ENCODE data around the gene SGTB.
"Not testable (repeated sequence)": the region's sequence is repeated elsewhere in the genome, so short reads cannot be mapped to it uniquely, and the experiment has no call there.

The SGTB gene

GRCh38 chr5:65668696-65669095, 53.2 kb downstream of the SGTB start:
- DNase-seq (ENCODE audit: low read depth), result no peak

- DNase-seq (ENCODE audit: low read depth), result no peak
Measured at GRCh38 chr5:65663804-65664521, 57.9 kb downstream of the SGTB start.

- no peak for DNase-seq (ENCODE audit: low read depth)
Measured at GRCh38 chr5:65654713-65655112, 67.2 kb downstream of the SGTB start.

- no peak for DNase-seq (ENCODE audit: low read depth)
Measured at GRCh38 chr5:65651144-65651543, 70.8 kb downstream of the SGTB start.

- DNase-seq (ENCODE audit: low read depth), result no peak
Measured at GRCh38 chr5:65647941-65648340, 74.0 kb downstream of the SGTB start.

- no peak for DNase-seq (ENCODE audit: low read depth)
Measured at GRCh38 chr5:65646938-65647337, 75.0 kb downstream of the SGTB start.

GRCh38 chr5:65640240-65640639, 81.7 kb downstream of the SGTB start:
- no peak for DNase-seq (ENCODE audit: low read depth)

- DNase-seq (ENCODE audit: low read depth), result no peak
Measured at GRCh38 chr5:65630981-65631380, 90.9 kb downstream of the SGTB start.

- DNase-seq (ENCODE audit: low read depth), result no peak
Measured at GRCh38 chr5:65625743-65626142, 96.2 kb downstream of the SGTB start.

- peak; percentile 63 for DNase-seq (ENCODE audit: low read depth)
Measured at GRCh38 chr5:65624571-65625555, 97.0 kb downstream of the SGTB start, which contains the start of the genes SHLD3 and TRAPPC13. Gene SHLD3 (plus strand): TSS chr5:65625027. CDS start chr5:65629588, 4,561 bp downstream. Gene TRAPPC13 (plus strand): TSS chr5:65625027. CDS start chr5:65625061, 34 bp downstream.

- DNase-seq (ENCODE audit: low read depth), result peak; percentile 87
Measured at GRCh38 chr5:65624025-65624570, 97.8 kb downstream of the SGTB start, which contains the start of gene TRIM23. Gene TRIM23 (minus strand): TSS chr5:65624333. CDS start chr5:65624274, 59 bp downstream.

- no peak for DNase-seq (ENCODE audit: low read depth)
Measured at GRCh38 chr5:65623482-65623881, 98.4 kb downstream of the SGTB start.

- not testable (repeated sequence) for DNase-seq (ENCODE audit: low read depth)
Measured at GRCh38 chr5:65621961-65622360, 99.9 kb downstream of the SGTB start.

GRCh38 chr5:65620021-65620420, 101.9 kb downstream of the SGTB start:
- no peak for DNase-seq (ENCODE audit: low read depth)
